SK-N-MC (cell line): ENCODE results near the gene SMC3.

Experiments used
- EZH2 ChIP-seq: fragments of 200-600 bp; sonication (generic); IDR thresholded peaks from one replicate; pipeline ENCODE4 v1.6.1; 2017; ENCODE audit warnings: antibody characterized with exemption
- FOXP2 ChIP-seq: optimal IDR thresholded peaks from 2 replicates; pipeline ENCODE3; 2011; ENCODE audit warnings: mild to moderate bottlenecking, moderate library complexity; ENCODE audit not compliant: insufficient read depth; ENCODE audit errors: extremely low read length, control extremely low read depth
- POLR2AphosphoS5 ChIP-seq: IDR thresholded peaks from 2 replicates; pipeline ENCODE4 v1.6.1; 2012; ENCODE audit warnings: mild to moderate bottlenecking, low read depth, low read length, borderline replicate concordance

- no peak for TF ChIP-seq POLR2AphosphoS5
- no peak for TF ChIP-seq EZH2
- TF ChIP-seq FOXP2, result no peak
These were observed 52.3 kb downstream of the SMC3 start for GRCh38 chr10:110619514-110620397.
